Lower lobe of right lung (tissue), 2 donors: ENCODE measurements around the gene FBLN2. TPM values are rescaled to one million over a fixed set of nuclear protein-coding genes. Genes with fewer than 3 reads are reported as not detected.

ENCODE experiments used
- ATAC-seq, 2 donors: fragments of 200-7000 bp; cut with Tn5 transposase; one replicate each; pipeline ENCODE4 v1.9.1; 2020 to 2022; ENCODE audit warnings: mild to moderate bottlenecking in 2 of 2, moderate library complexity in 2 of 2
- DNase-seq: peaks from one replicate; pipeline ENCODE4 v3.0.0-alpha.2; 2020
- H3K27ac ChIP-seq: fragments of 200-600 bp; one replicate; pipeline ENCODE4 v1.8.0; 2022
- H3K27me3 ChIP-seq: fragments of 200-600 bp; one replicate; pipeline ENCODE4 v1.8.0; 2022; ENCODE audit warnings: low read depth
- H3K36me3 ChIP-seq: fragments of 200-600 bp; one replicate; pipeline ENCODE4 v1.8.0; 2022; ENCODE audit warnings: mild to moderate bottlenecking
- H3K4me1 ChIP-seq: fragments of 200-600 bp; one replicate; pipeline ENCODE4 v1.8.0; 2022
- H3K4me3 ChIP-seq: fragments of 200-600 bp; one replicate; pipeline ENCODE4 v1.8.0; 2022; ENCODE audit warnings: mild to moderate bottlenecking
- H3K9me3 ChIP-seq: fragments of 200-600 bp; one replicate; pipeline ENCODE4 v1.8.0; 2022
- CTCF ChIP-seq: fragments of 200-600 bp; IDR thresholded peaks from one replicate; pipeline ENCODE4 v1.8.0; 2022; ENCODE audit warnings: antibody characterized with exemption, mild to moderate bottlenecking
- intact Hi-C: fragments of 100-400 bp; cut with DNase I; formaldehyde crosslinking; loops from one replicate; pipeline ENCODE4 v1.11.0; 2022
- total RNA-seq: library from RNA; stranded (reverse); fragmentation: NEBNext Ultra II Directional; extraction: Animal tissue kit (Norgen Biotek cat#: 25700); gene quantifications from one replicate; pipeline ENCODE4 v1.2.1, GENCODE V29; 2021
- donor health status: DM: no; HTN: yes; CAD: no; lungs with severe emphysema.

The FBLN2 gene
- total RNA-seq, 1 donor from 2014 or later = 40.8 TPM

- no peak for ATAC-seq
- Histone ChIP-seq H3K4me1 (peaks cover 10% of the 10 kb centered on the region), H3K27me3 (peaks cover 21% of the 10 kb centered on the region), H3K9me3 (peaks cover 6% of the 10 kb centered on the region), H3K27ac (no peak overlapping the region), H3K4me3 (no peak overlapping the region), H3K36me3 (no peaks in the 10 kb centered on the region)
- no peak for TF ChIP-seq CTCF
- intact Hi-C loops = no loop called here
- no peak for DNase-seq
Observed at GRCh38 chr3:13544293-13544831, 4.6 kb upstream of the FBLN2 start.

GRCh38 chr3:13544951-13545651 lies 3.8 kb upstream of the FBLN2 start:
- no peak for ATAC-seq
- H3K4me3 ChIP-seq = no peak overlapping the region
- H3K9me3 ChIP-seq = peaks cover 6% of the 10 kb centered on the region
- H3K27me3 ChIP-seq = peaks cover 21% of the 10 kb centered on the region
- DNase-seq = no peak
- H3K4me1 ChIP-seq = peaks cover 10% of the 10 kb centered on the region
- no peak for TF ChIP-seq CTCF
- intact Hi-C loops = no loop called here
- no peaks in the 10 kb centered on the region for H3K36me3 ChIP-seq
- H3K27ac ChIP-seq = no peak overlapping the region

- no peak for TF ChIP-seq CTCF
- peaks cover 21% of the 10 kb centered on the region for H3K27me3 ChIP-seq
- peaks cover 6% of the 10 kb centered on the region for H3K9me3 ChIP-seq
- no peaks in the 10 kb centered on the region for H3K36me3 ChIP-seq
- peaks cover 10% of the 10 kb centered on the region for H3K4me1 ChIP-seq
- intact Hi-C loops = no loop called here
- no peak overlapping the region for H3K4me3 ChIP-seq
- H3K27ac ChIP-seq = peak overlapping the region; percentile 56
- DNase-seq = no peak
- ATAC-seq = no peak
Observed at GRCh38 chr3:13545952-13546454, 2.9 kb upstream of the FBLN2 start.

- Histone ChIP-seq H3K4me1 (peaks cover 10% of the 10 kb centered on the region), H3K9me3 (peaks cover under 1% of the 10 kb centered on the region), H3K4me3 (no peak overlapping the region), H3K36me3 (no peaks in the 10 kb centered on the region), H3K27me3 (peaks cover 25% of the 10 kb centered on the region), H3K27ac (peak overlapping the region; percentile 56)
- DNase-seq (no peak), ATAC-seq (no peak)
- intact Hi-C loops = no loop called here
- no peak for TF ChIP-seq CTCF
Observed at GRCh38 chr3:13546667-13547171, 2.2 kb upstream of the FBLN2 start.

GRCh38 chr3:13547591-13548371 lies 1.1 kb upstream of the FBLN2 start:
- no peak overlapping the region for H3K4me3 ChIP-seq
- no peaks in the 10 kb centered on the region for H3K9me3 ChIP-seq
- H3K27ac ChIP-seq = no peak overlapping the region
- DNase-seq (no peak), ATAC-seq (no peak)
- peaks cover 25% of the 10 kb centered on the region for H3K27me3 ChIP-seq
- no peak for TF ChIP-seq CTCF
- peaks cover 10% of the 10 kb centered on the region for H3K4me1 ChIP-seq
- no peaks in the 10 kb centered on the region for H3K36me3 ChIP-seq
- intact Hi-C loops = no loop called here
